Myocyte (in vitro differentiated cells): ENCODE measurements around the gene GPR152. TPM values are rescaled to one million over a fixed set of nuclear protein-coding genes. Genes with fewer than 3 reads are reported as not detected.
A peak's percentile ranks its signal among the peaks of the same experiment; 100 is the strongest.
"Not testable (repeated sequence)": the region's sequence is repeated elsewhere in the genome, so short reads cannot be mapped to it uniquely, and the experiment has no call there.

ENCODE experiments used
- DNase-seq: peaks from one replicate; pipeline ENCODE4 v3.0.0-alpha.2; 2012; ENCODE audit warnings: low read depth
- total RNA-seq: library from RNA; depleted of rRNA; stranded (reverse); fragments of >200 nt; gene quantifications from 2 replicates; pipeline ENCODE4 v1.2.3, GENCODE V29; 2014

Gene GPR152
- total RNA-seq, 1 donor from 2014 or later = not detected

GRCh38 chr11:67428052-67429001 lies 24.2 kb downstream of the GPR152 start, which contains the start of gene RPS6KB2:
Gene RPS6KB2, plus strand, starts transcription at chr11:67428494. Its CDS starts 52 bp downstream, at chr11:67428546.
- DNase-seq = peak; percentile 98

GRCh38 chr11:67427364-67427859 lies 25.1 kb downstream of the GPR152 start:
- not testable (repeated sequence) for DNase-seq

GRCh38 chr11:67423891-67424613 lies 28.5 kb downstream of the GPR152 start:
- no peak for DNase-seq

- no peak for DNase-seq
Measured at GRCh38 chr11:67423466-67423865, 29.1 kb downstream of the GPR152 start.

- no peak for DNase-seq
Measured at GRCh38 chr11:67422891-67423290, 29.6 kb downstream of the GPR152 start.

GRCh38 chr11:67421430-67422031 lies 31.0 kb downstream of the GPR152 start:
- DNase-seq = no peak

GRCh38 chr11:67420646-67421429 lies 31.7 kb downstream of the GPR152 start:
- peak; percentile 94 for DNase-seq

- no peak for DNase-seq
Measured at GRCh38 chr11:67420147-67420645, 32.3 kb downstream of the GPR152 start.

- DNase-seq = no peak
Measured at GRCh38 chr11:67419325-67420049, 33.0 kb downstream of the GPR152 start.

- peak; percentile 97 for DNase-seq
Measured at GRCh38 chr11:67418476-67419281, 33.9 kb downstream of the GPR152 start.

GRCh38 chr11:67417425-67417824 lies 35.1 kb downstream of the GPR152 start:
- no peak for DNase-seq

GRCh38 chr11:67416416-67417335 lies 35.9 kb downstream of the GPR152 start:
- peak; percentile 60 for DNase-seq

- DNase-seq = peak; percentile 50
Measured at GRCh38 chr11:67415501-67416304, 36.8 kb downstream of the GPR152 start, which contains the start of gene CARNS1. Gene CARNS1, plus strand, starts transcription at chr11:67415678. Its CDS starts 522 bp downstream, at chr11:67416200.

- no peak for DNase-seq
Measured at GRCh38 chr11:67413266-67413849, 39.2 kb downstream of the GPR152 start.

GRCh38 chr11:67412495-67413179 lies 39.9 kb downstream of the GPR152 start:
- no peak for DNase-seq

GRCh38 chr11:67411785-67412152 lies 40.8 kb downstream of the GPR152 start:
- DNase-seq = no peak
